Globus pallidus (tissue), 1 donor: Measurements from ENCODE around the gene PCYT2.

Experiments
- DNase-seq: peaks from one replicate; pipeline ENCODE4 v3.0.0-alpha.2; 2015; ENCODE audit warnings: low spot score

PCYT2 gene

DNA sequence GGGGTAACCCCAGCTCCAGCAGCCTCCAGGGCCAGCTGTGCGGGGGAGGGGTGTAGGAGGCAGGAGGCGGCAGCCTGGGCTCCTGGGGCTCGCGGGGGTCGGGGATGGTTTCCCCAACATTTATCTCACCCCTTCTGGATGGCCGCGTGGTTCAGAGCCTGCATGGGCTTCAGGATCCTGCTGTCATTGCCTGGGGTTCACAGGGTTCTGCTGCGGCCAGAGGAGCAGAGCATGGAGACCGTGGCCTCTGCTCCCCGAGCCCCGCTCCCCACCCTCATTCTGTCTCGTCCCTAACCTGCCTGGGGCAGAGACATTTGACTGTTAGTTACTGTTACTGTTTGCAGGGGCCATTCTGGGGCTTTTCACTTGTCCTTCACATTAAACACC, 31.0 kb upstream of the PCYT2 start:
- DNase-seq = no peak

DNA sequence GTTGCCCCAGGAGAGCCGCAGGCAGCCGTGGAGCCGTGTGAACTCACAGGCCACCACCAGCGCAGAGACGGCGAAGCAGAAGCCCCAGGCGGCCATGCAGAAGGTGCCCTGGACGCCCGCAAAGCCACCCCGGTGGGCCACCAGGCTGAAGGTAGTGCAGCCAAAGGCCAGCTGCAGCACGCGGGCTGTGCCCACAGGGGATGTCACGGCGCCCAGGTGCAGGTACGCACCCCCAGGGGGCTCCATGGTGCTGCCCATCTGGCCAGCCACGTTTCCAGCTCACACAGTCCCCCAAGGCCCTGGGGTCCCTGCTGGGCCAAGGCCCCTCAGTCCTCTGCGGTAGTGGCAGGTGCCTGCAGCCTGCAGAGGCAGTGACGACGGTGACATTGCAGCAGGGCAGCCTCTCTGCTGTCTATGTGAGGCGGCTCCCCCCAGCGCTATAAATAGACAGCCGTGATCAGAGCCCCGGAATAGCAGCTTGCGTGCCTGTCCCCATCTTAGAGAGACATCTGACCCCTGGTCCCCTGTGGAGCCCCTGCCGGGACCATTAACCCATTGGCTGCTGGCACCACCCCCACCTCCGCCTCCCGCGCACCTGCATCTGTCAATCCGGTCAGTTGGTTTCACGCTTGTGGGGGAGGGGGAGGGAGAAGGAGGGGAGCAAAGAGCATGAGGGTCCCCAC, 30.4 kb upstream of the PCYT2 start:
- no peak for DNase-seq

GRCh38 chr17:81940538-81941483, 29.6 kb upstream of the PCYT2 start:
- no peak for DNase-seq

DNA sequence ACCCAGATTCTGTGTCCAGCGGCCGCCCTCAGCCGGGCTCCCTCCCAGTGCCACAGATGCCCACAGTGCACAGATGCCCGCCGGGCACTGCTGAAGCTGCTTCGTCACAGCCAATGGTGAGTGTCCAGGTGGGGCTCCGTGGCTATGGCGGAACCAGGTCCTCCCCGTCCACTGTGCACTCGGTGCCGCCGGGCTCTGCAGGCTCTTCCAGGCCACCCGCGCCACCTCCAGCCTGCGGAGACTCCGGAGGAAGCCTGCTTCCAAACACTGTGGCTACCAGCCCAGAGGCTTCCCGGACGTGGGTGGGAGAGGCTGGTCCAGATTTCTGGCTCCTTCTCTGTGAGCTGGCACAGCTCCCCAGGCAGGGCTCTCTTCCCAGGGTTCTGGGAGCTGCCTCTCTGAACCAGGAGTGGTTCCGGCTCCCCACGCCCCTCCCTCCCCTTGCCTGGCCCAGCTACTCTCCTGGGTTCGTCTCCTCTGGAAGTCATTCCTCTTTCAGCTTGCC, 28.7 kb upstream of the PCYT2 start:
- peak; percentile 64 for DNase-seq

DNA sequence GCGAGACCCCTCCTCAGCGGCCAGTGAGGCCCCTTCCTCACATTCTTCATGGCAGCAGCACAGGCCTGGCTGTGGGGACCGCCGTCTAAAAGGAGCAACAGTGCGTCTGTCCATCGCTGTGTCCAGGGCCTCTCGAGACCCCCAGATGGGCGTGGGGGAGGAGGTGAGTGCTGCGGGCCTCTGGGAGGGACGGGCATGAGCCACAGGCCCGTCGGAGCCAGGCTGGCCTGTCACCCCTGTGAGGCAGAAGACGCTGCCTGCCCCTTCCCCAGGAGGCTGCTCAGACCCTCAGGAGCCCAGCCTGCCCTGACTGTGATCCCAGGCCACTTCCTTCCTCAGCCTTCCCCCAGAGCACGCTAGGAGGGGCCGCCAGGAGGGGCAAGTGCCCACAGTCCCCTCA, 28.0 kb upstream of the PCYT2 start:
- DNase-seq = no peak

DNA sequence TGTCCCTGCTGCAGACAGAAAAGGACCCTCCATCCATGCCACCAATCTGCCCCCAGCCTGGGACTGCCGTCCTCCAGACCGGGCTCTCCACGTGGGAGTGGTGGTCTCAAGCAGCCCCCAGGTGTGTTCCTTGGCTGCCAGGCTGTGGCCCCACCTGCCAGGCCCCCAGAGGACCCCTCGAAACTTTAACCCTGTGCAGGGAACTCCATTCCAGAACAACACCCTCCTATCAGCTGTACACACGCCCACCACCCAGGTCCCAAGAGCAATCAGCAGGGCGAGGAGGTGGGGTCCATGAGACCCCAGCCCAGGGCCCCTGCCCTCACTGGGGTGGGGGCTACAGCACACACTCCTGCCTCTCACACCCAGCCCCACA, 24.5 kb upstream of the PCYT2 start:
- no peak for DNase-seq

DNA sequence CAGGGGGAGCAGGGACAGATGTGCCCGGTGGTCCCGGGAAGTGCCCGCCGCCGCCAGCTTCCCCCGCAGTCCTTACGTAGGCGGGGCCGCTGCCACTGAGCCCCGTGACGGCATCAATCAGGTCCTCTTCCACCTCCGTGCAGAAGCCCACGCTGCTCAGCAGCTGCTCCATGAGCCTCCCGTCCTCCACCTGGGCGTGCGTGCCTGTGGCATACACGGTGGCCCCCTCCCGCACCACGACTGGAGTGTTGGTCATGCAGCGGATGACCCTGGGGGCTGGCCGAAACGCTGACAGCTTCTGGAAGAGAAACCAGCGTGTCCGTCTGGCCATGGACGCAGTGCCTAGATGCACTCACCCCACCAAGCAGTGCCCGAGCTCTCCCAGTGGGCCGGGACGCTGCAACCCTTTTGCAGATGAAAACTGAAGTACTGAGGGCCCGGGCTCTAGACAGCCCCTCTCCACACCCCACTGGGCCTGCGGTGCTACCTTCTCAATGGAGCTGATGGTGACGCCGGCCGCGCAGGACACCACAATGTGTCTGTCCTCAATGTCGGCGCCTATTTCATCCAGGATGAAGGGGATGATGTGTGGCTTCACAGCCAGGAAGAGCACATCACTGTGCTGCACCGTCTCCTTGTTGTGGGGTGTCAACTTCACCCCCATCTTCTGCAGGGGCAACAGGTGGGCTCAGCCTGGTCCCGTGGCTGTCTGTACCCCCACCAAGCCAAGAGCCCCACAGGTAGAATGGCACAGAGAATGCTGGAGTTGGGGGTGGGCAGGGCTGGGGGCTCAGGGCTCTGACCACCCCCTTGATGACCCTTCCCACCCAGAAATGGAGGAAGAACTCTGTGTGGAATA, 23.9 kb upstream of the PCYT2 start:
- no peak for DNase-seq

GRCh38 chr17:81934098-81934757, 23.0 kb upstream of the PCYT2 start:
- DNase-seq = no peak

DNA sequence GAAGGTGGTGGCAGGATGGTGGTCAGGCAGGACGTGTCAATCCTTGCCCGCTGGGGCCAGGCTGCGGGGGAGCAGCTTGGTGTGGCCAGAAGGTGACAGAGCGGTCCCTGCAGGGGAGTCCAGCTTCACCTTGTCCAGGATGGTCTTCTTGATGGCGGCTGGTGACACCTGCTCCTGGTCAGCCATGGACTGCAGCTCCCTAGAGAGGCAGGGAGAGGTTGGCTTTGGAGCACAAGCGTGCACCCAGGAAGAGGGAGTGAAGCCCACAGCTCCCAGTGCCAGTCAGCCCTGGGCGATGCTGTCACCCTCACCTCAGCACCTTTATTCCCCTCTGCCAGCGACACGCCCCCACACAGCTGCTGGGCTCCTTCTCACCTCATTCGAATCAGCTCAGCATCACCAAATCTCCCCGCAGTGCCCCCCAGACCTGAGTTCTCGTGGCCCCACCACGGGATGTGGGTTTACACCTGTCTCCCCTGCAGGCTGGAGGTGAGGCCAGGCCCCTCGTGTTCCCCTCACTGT, 22.0 kb upstream of the PCYT2 start:
- no peak for DNase-seq

DNA sequence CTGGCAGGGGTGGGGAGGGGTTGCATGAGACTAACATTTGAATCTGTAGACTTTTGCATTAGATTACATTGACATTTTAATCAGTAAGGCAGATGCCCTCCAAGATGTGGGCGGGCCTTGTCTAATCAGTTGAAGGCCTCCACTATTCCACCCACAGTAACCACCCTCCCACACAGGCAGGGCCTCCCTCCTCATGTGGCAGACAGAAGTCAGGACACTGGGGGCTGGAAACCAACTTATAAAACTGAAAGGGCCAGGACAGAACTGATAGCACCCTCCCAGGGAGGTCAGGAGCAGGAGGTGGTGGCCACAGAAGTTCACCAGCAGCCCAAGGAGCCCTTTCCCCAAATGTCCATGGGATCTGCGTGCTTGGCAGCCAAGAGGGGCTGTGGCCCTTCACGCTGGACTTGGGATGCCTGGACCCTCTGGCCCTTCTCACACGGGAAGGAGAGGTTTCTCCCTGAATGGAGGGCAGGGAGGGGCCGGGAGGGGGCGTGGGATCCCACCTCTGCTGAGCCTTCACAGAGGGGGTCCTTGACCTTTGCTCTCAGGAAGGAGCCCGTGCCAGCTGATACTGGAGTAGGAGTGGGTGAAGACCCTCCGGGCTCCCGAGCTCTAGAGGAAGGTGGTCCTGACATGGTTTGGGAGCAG, 21.3 kb upstream of the PCYT2 start:
- DNase-seq = no peak

DNA sequence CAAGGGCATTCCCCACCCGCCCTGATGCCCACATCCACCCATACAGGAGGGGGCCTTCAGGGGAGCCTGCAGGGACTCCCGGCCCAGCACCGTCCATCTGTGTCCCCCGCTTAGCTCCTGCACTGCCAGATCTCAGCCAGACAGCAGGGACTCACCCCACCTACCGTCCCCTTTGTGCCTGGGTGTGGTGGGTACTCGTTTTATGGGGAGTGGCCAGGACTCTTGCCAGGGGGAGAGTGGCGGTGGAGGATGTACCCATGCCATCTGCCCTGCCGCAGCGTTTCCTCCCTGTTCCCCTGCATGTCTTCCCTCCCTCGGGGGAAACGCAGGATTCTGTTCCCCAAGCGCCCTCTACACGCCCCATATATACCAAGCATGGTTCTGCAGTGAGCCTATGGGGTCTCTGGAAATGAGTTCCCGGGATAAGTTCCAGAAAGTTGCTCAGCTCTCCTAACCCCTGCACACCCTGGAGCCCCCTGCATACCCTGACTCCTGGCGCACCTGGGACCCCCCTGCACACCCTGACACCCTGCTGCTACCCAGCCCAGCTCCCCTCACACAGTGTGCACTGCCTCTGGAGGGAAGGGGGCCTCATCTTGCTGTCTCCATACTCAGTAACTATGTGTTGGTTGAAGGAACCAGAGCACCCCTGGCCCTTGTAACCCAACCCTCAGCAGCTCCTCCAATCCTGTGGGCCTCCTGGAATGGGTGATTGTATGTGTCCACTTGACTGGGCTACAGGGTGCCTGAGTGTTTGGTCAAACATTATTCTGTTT, 20.5 kb upstream of the PCYT2 start:
- no peak for DNase-seq

- no peak for DNase-seq
Observed at GRCh38 chr17:81931189-81931556, 20.0 kb upstream of the PCYT2 start.

DNA sequence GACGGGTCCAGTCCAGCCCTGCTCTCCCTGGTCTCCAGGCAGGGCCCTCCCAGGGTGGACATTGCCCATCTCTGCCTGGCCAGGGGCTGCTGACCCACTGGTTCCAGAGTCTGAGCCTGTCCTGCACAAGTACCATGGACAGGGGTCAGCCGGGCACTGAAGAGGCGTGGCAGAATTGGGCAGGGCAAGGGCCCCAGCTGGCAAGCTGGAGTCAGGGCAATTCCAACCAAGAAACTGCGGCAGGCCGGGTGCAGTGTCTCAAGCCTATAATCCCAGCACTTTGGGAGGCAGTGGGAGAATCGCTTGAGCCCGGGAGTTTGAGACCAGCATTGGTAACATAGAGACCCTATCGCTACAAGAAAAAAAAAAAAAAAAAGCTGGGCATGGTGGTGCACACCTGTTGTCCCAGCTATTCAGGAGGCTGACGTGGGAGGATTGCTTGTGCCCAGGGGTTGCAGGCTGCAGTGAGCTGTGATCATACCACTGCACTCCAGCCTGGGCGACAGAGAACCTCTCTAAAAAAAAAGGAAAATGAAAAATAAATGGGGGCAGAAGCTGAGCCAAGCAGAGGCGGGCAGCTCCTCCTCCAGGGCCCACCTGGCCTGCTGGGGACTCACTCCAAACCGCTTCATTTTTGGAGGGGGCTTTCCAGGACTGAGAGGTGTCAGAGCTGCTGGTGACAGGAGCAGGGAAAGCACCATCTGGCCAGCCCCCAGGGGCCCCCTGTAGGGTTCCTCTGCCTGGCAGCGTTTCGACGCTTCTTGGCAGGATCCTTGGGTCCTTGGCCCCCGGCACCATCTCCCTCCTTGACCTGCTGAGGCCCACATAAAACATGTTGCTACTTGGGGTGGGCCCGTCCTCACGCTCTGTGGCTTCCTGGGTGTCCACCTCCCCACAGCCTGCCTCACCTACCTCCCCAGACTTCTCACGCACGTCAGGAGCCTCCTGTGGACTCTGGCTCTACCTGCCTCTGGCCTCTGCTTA, 19.2 kb upstream of the PCYT2 start:
- no peak for DNase-seq

- no peak for DNase-seq
Observed at GRCh38 chr17:81929253-81930141, 18.3 kb upstream of the PCYT2 start.

GRCh38 chr17:81928544-81929252, 17.5 kb upstream of the PCYT2 start:
- no peak for DNase-seq

- DNase-seq = peak; percentile 93
Observed at GRCh38 chr17:81927653-81928543, 16.7 kb upstream of the PCYT2 start, which contains the start of gene MAFG. MAFG (minus strand) TSS chr17:81927735; CDS start chr17:81923185, 4,550 bp downstream.
